Right lobe of liver (tissue), 6 donors: ENCODE results near the gene OR5AN1. TPM values are rescaled to one million over a fixed set of nuclear protein-coding genes. Genes with fewer than 3 reads are reported as not detected.
"Not testable (repeated sequence)": the region's sequence is repeated elsewhere in the genome, so short reads cannot be mapped to it uniquely, and the experiment has no call there.

Experiments used
- ATAC-seq, 4 donors: fragments of 200-7000 bp; cut with Tn5 transposase; one replicate each; pipeline ENCODE4 v1.9.1; 2020; ENCODE audit warnings: mild to moderate bottlenecking in 4 of 4, moderate library complexity in 4 of 4
- DNase-seq, 3 donors: peaks; one replicate each; pipeline ENCODE4 v3.0.0-alpha.2; 2020
- H3K27ac ChIP-seq, 3 donors: fragments of 200-600 bp; one replicate each; pipeline ENCODE4 v1.8.0; 2022
- H3K27me3 ChIP-seq, 2 donors: fragments of 200-600 bp; one replicate each; pipeline ENCODE4 v1.8.0; 2022
- H3K36me3 ChIP-seq, 4 donors: fragments of 200-600 bp; sonication (generic) in 1 of 4; one replicate each; pipeline versions ENCODE4 v1.5.1 to v1.8.0; 2017 to 2022; ENCODE audit warnings: control low read depth in 1 of 4
- H3K4me1 ChIP-seq, 4 donors: fragments of 200-600 bp; sonication (generic) in 1 of 4; one replicate each; pipeline versions ENCODE4 v1.5.1 to v1.8.0; 2017 to 2022; ENCODE audit warnings: control low read depth in 1 of 4
- H3K4me3 ChIP-seq, 3 donors: fragments of 200-600 bp; one replicate each; pipeline ENCODE4 v1.8.0; 2022
- H3K9me3 ChIP-seq, 4 donors: fragments of 200-600 bp; sonication (generic) in 1 of 4; one replicate each; pipeline versions ENCODE4 v1.5.1 to v1.8.0; 2017 to 2022; ENCODE audit warnings: control low read depth in 1 of 4
- CTCF ChIP-seq, 4 donors: fragments of 200-600 bp in 3 of 4; fragments of 450-650 bp in 1 of 4; IDR thresholded peaks; one replicate each; pipeline versions ENCODE4 v1.5.1 to v1.8.0; 2016 to 2022; ENCODE audit warnings: antibody characterized with exemption in 4 of 4, mild to moderate bottlenecking in 2 of 4
- POLR2A ChIP-seq: fragments of 450-650 bp; IDR thresholded peaks from one replicate; pipeline ENCODE4 v1.6.1; 2017; ENCODE audit warnings: antibody characterized with exemption, mild to moderate bottlenecking
- WGBS: methylation state at CpG from one replicate; pipeline ENCODE4 v1.1.6; 2018; ENCODE audit warnings: low coverage, low lambda C conversion rate; ENCODE audit not compliant: insufficient coverage; ENCODE audit errors: missing lambda C conversion rate; 5-methylcytosine and 5-hydroxymethylcytosine counted together
- intact Hi-C, 2 donors: fragments of 100-400 bp; cut with DNase I; formaldehyde crosslinking; loops; one replicate each; pipeline versions ENCODE4 v1.11.2 to v1.14.1; 2022
- total RNA-seq, 6 experiments: library from RNA; depleted of rRNA in 2 of 6; stranded (reverse); fragments of >200 nt in 2 of 6; fragmentation: NEBNext Ultra II Directional in 3 of 6; extraction: Animal tissue kit (Norgen Biotek cat#: 25700) in 3 of 6; gene quantifications; one replicate each; pipeline versions ENCODE4 v1.1.0 to v1.2.4, GENCODE V29; 2016 to 2023
- donor health status: DM: no; HTN: yes; CAD: no.
- donor health status: DM: no; HTN: no; CAD: no.
- donor health status: DM: no; HTN: no; CAD: no.
- donor health status: DM: no; HTN: yes; CAD: no.
- donor health status: DM: no; HTN: yes; CAD: no.

The OR5AN1 gene
- total RNA-seq, 6 experiments from 2014 or later = 0.02 to 0.07 TPM; not detected in 4

GRCh38 chr11:59368238-59369022 is 9.7 kb downstream of the OR5AN1 start:
- WGBS = 23% methylated on average over 4 of the region's 8 CpGs
- intact Hi-C loops = no loop called here
- DNase-seq (no peak), ATAC-seq (peak in 1 of 4 donors; percentile 39)
- Histone ChIP-seq H3K27me3 (no peaks in the 10 kb centered on the region), H3K36me3 (no peaks in the 10 kb centered on the region), H3K4me3 (no peak overlapping the region), H3K4me1 (no peaks in the 10 kb centered on the region), H3K27ac (no peak overlapping the region), H3K9me3 (no peaks in the 10 kb centered on the region)
- TF ChIP-seq POLR2A (no peak), CTCF (IDR thresholded peaks at IDR 0.05) (no peak)

GRCh38 chr11:59372324-59372723 is 13.6 kb downstream of the OR5AN1 start:
- H3K36me3 ChIP-seq, H3K27me3 ChIP-seq, H3K27ac ChIP-seq, ATAC-seq, intact Hi-C loops, H3K4me1 ChIP-seq, H3K4me3 ChIP-seq, H3K9me3 ChIP-seq, DNase-seq: not testable (repeated sequence)
- WGBS = 33% methylated on average over 1 of the region's 3 CpGs

GRCh38 chr11:59380263-59381059 is 21.8 kb downstream of the OR5AN1 start:
- DNase-seq = no peak
- WGBS = 47% methylated on average over 2 of the region's 2 CpGs

GRCh38 chr11:59394186-59394585 is 35.5 kb downstream of the OR5AN1 start:
- no peaks in the 10 kb centered on the region for H3K4me1 ChIP-seq
- no peaks in the 10 kb centered on the region for H3K36me3 ChIP-seq
- TF ChIP-seq POLR2A = no peak
- no peaks in the 10 kb centered on the region for H3K9me3 ChIP-seq
- H3K27ac ChIP-seq = no peak overlapping the region
- ATAC-seq (no peak), DNase-seq (no peak)
- intact Hi-C loops = no loop called here
- no peak overlapping the region for H3K4me3 ChIP-seq
- H3K27me3 ChIP-seq = no peaks in the 10 kb centered on the region

More at GRCh38 chr11:59380263-59381059, 21.8 kb downstream of the OR5AN1 start:
- no peaks in the 10 kb centered on the region for H3K9me3 ChIP-seq
- intact Hi-C loops = no loop called here
- no peak for TF ChIP-seq POLR2A
- TF ChIP-seq CTCF (IDR thresholded peaks at IDR 0.05) = no peak
- no peak overlapping the region for H3K27ac ChIP-seq
- no peak for ATAC-seq
- H3K36me3 ChIP-seq = no peaks in the 10 kb centered on the region
- H3K4me1 ChIP-seq = no peaks in the 10 kb centered on the region
- no peak overlapping the region for H3K4me3 ChIP-seq
- H3K27me3 ChIP-seq = no peaks in the 10 kb centered on the region

- H3K9me3 ChIP-seq = no peaks in the 10 kb centered on the region
- DNase-seq = no peak
- peak overlapping the region; percentile 13 to 72 (median 42) for H3K27ac ChIP-seq
- H3K4me3 ChIP-seq = peak overlapping the region in 1 of 3 donors; percentile 9
- peak; percentile 60 to 83 (median 78) for ATAC-seq
- intact Hi-C loops = no loop called here
- no peaks in the 10 kb centered on the region for H3K27me3 ChIP-seq
- WGBS = 39% methylated on average over 3 of the region's 3 CpGs
- H3K4me1 ChIP-seq = peaks cover 0 to 23% (median 11%) of the 10 kb centered on the region in 4 donors
- TF ChIP-seq POLR2A (no peak), CTCF (IDR thresholded peaks at IDR 0.05) (no peak)
- no peaks in the 10 kb centered on the region for H3K36me3 ChIP-seq
Measured at GRCh38 chr11:59400461-59401261, 42.0 kb downstream of the OR5AN1 start.
